ENCODE results near the gene TTC7B. TPM values are rescaled to one million over a fixed set of nuclear protein-coding genes. Genes with fewer than 3 reads are reported as not detected.

TTC7B gene
- total RNA-seq, 1 experiment from 2014 or later = 70.6 TPM

- ChIA-PET POLR2A (no interaction called here), RAD21 (ENCODE audit: low non-redundant PET in 1 of 2, low total read pairs in 2 of 2, uncharacterized antibody in 2 of 2, unreplicated experiment in 2 of 2) (no interaction called here), CTCF (no interaction called here)
- Histone ChIP-seq H3K4me3 (replicated peaks in 1 of 2; ENCODE audit: low read depth in 1 of 2, low read length in 2 of 2) (no peak overlapping the region), H2AFZ (ENCODE audit: low read depth, low read length, poor library complexity, severe bottlenecking) (no peak overlapping the region), H3K27ac (ENCODE audit: low read depth, low read length) (no peak overlapping the region), H3K4me1 (ENCODE audit: control insufficient read depth in 1 of 2, insufficient read depth in 2 of 2, low read length in 2 of 2) (no peaks in the 10 kb centered on the region), H3K79me2 (ENCODE audit: insufficient read depth, low read length) (no peaks in the 10 kb centered on the region), H3K4me2 (ENCODE audit: low read length) (no peak overlapping the region), H3K27me3 (ENCODE audit: insufficient read depth, low read length) (no peaks in the 10 kb centered on the region), H3K9me2 (ENCODE audit: insufficient read depth) (no peaks in the 10 kb centered on the region), H3K9ac (ENCODE audit: low read length) (no peak overlapping the region), H4K20me1 (ENCODE audit: insufficient read depth) (no peaks in the 10 kb centered on the region), H3K9me3 (ENCODE audit: control insufficient read depth in 1 of 2, insufficient read depth in 1 of 2, low read depth in 1 of 2, low read length in 2 of 2) (no peaks in the 10 kb centered on the region), H3K36me3 (ENCODE audit: control insufficient read depth in 1 of 2, insufficient read depth in 2 of 2, low read length in 2 of 2) (no peaks in the 10 kb centered on the region)
- TF ChIP-seq RAD21 (IDR thresholded peaks at IDR 0.05; ENCODE audit: low read depth) (no peak), CBX3 (IDR thresholded peaks at IDR 0.05; ENCODE audit: low read depth) (no peak), CEBPB (IDR thresholded peaks at IDR 0.05; ENCODE audit: low read depth) (no peak), YY1 (IDR thresholded peaks at IDR 0.05; ENCODE audit: extremely low read depth, insufficient replicate concordance, low read depth, low read length) (no peak), MAX (IDR thresholded peaks at IDR 0.05) (no peak), SIN3A (IDR thresholded peaks at IDR 0.05; ENCODE audit: low read depth) (no peak), EZH2phosphoT487 (IDR thresholded peaks at IDR 0.05; ENCODE audit: borderline replicate concordance) (no peak), POLR2A (IDR thresholded peaks at IDR 0.05; ENCODE audit: borderline replicate concordance, extremely low read depth, insufficient read depth, insufficient read length) (no peak), JUND (IDR thresholded peaks at IDR 0.05) (no peak), ZBTB33 (IDR thresholded peaks at IDR 0.05; ENCODE audit: extremely low read depth, insufficient replicate concordance, low read length) (no peak), CTCF (IDR thresholded peaks at IDR 0.05 in 2 of 3, conservative IDR thresholded peaks at IDR 0.05 in 1 of 3; ENCODE audit: borderline replicate concordance in 1 of 3, insufficient read depth in 1 of 3, low read depth in 2 of 3, low read length in 2 of 3) (no peak), EZH2 (IDR thresholded peaks at IDR 0.05) (no peak), REST (IDR thresholded peaks at IDR 0.05; ENCODE audit: low read depth) (no peak)
- no peak for DNase-seq (ENCODE audit: low read depth, low spot score)
- intact Hi-C loops (cut with micrococcal nuclease) = no loop called here
- ATAC-seq = no peak
- BruUV-seq (replicated peaks) = no TSS peak
Measured at GRCh38 chr14:90616881-90617280, 199.3 kb downstream of the TTC7B start.
